Peyer's patch (tissue), 4 donors: ENCODE results near the gene TPM2.

Experiments used
- POLR2A ChIP-seq, 2 donors: fragments of 450-650 bp; IDR thresholded peaks; one replicate each; pipeline ENCODE4 v1.5.1; 2017; ENCODE audit warnings: antibody characterized with exemption in 2 of 2, mild to moderate bottlenecking in 2 of 2, moderate library complexity in 2 of 2
- TF ChIP-seq, protein P1 (sequence below), 6 experiments: fragments of 450-650 bp in 4 of 6; fragments of 200-600 bp in 2 of 6; sonication (generic) in 1 of 6; IDR thresholded peaks; one replicate each; pipeline ENCODE4 v1.5.1; 2017 to 2019; ENCODE audit warnings: antibody characterized with exemption in 6 of 6, mild to moderate bottlenecking in 3 of 6, moderate library complexity in 1 of 6

DNA sequence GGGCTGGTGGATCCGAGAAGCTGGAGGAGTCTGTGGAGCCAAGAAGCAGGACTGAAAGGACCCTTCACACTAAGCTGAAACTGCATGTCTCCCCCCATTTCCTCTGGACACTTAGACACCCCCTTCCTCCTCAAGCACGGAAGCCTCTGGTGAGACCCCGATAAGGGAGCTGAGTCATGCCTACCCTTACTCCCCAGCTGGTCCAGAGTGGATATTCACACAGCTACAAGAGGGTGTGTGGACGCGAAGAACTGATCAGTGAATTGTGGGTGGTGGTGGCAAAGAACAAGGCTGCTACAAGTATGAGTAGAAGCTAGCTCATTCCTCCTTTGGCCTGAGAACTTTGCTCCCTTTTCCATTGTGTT, 37.9 kb upstream of the TPM2 start:
- TF ChIP-seq, protein P1, sequence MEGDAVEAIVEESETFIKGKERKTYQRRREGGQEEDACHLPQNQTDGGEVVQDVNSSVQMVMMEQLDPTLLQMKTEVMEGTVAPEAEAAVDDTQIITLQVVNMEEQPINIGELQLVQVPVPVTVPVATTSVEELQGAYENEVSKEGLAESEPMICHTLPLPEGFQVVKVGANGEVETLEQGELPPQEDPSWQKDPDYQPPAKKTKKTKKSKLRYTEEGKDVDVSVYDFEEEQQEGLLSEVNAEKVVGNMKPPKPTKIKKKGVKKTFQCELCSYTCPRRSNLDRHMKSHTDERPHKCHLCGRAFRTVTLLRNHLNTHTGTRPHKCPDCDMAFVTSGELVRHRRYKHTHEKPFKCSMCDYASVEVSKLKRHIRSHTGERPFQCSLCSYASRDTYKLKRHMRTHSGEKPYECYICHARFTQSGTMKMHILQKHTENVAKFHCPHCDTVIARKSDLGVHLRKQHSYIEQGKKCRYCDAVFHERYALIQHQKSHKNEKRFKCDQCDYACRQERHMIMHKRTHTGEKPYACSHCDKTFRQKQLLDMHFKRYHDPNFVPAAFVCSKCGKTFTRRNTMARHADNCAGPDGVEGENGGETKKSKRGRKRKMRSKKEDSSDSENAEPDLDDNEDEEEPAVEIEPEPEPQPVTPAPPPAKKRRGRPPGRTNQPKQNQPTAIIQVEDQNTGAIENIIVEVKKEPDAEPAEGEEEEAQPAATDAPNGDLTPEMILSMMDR (IDR thresholded peaks at IDR 0.05), result no peak
- no peak for TF ChIP-seq POLR2A (IDR thresholded peaks at IDR 0.05)
